CD4-positive, CD25-positive, alpha-beta regulatory T cell (primary cell): Measurements from ENCODE around the gene PACSIN1. TPM values are rescaled to one million over a fixed set of nuclear protein-coding genes. Genes with fewer than 3 reads are reported as not detected.

Experiments used
- ATAC-seq, 2 donors: fragments of 150-1000 bp; cut with Tn5 transposase; one replicate each; pipeline ENCODE4 v1.10.0; 2021; ENCODE audit warnings: low read depth in 2 of 2, moderate number of reproducible peaks in 2 of 2, moderate library complexity in 1 of 2
- DNase-seq, 3 donors: peaks; one replicate each; pipeline versions ENCODE4 v3.0.0 to v3.0.0-alpha.2; 2012 to 2022; ENCODE audit warnings: mixed read lengths in 1 of 3
- H3K27ac ChIP-seq: one replicate; pipeline ENCODE4 v1.7.0; 2013; ENCODE audit warnings: mild to moderate bottlenecking, low read length; ENCODE audit not compliant: insufficient read depth, poor library complexity, severe bottlenecking
- H3K27me3 ChIP-seq: one replicate; pipeline ENCODE4 v1.7.0; 2013; ENCODE audit warnings: low read length; ENCODE audit not compliant: control insufficient read depth, insufficient read depth
- H3K36me3 ChIP-seq: one replicate; pipeline ENCODE4 v1.7.0; 2013; ENCODE audit warnings: mild to moderate bottlenecking, low read length, moderate library complexity; ENCODE audit not compliant: control insufficient read depth, insufficient read depth
- H3K4me1 ChIP-seq: 2 replicates; pipeline ENCODE4 v1.7.0; 2013; ENCODE audit warnings: mild to moderate bottlenecking, low read length; ENCODE audit not compliant: insufficient read depth, control insufficient read depth, poor library complexity, severe bottlenecking
- H3K4me3 ChIP-seq: one replicate; pipeline ENCODE4 v1.7.0; 2013; ENCODE audit warnings: low read depth, mild to moderate bottlenecking, low read length, moderate library complexity
- H3K9me3 ChIP-seq, 2 experiments: 1 replicate in 1 of 2; 2 replicates in 1 of 2; pipeline ENCODE4 v1.7.0; 2013; ENCODE audit warnings: low read length in 2 of 2, mild to moderate bottlenecking in 1 of 2, moderate library complexity in 1 of 2; ENCODE audit not compliant: control insufficient read depth in 2 of 2
- H3K27ac Mint-ChIP-seq, 3 donors: one replicate each; pipeline ENCODE4 v1.8.0; 2020 to 2022; ENCODE audit warnings: mild to moderate bottlenecking in 3 of 3, mixed read lengths in 3 of 3, moderate library complexity in 2 of 3
- H3K27me3 Mint-ChIP-seq: one replicate; pipeline ENCODE4 v1.8.0; 2022; ENCODE audit warnings: mild to moderate bottlenecking, mixed read lengths
- H3K36me3 Mint-ChIP-seq: one replicate; pipeline ENCODE4 v1.8.0; 2020; ENCODE audit warnings: mixed read lengths
- H3K4me1 Mint-ChIP-seq, 4 donors: one replicate each; pipeline ENCODE4 v1.8.0; 2020 to 2022; ENCODE audit warnings: mixed read lengths in 4 of 4, mild to moderate bottlenecking in 1 of 4
- H3K4me3 Mint-ChIP-seq, 4 donors: one replicate each; pipeline ENCODE4 v1.8.0; 2020 to 2022; ENCODE audit warnings: mild to moderate bottlenecking in 4 of 4, mixed read lengths in 4 of 4, moderate library complexity in 3 of 4
- H3K9me3 Mint-ChIP-seq, 7 donors: one replicate each; pipeline ENCODE4 v1.8.0; 2020 to 2022; ENCODE audit warnings: mixed read lengths in 7 of 7, mild to moderate bottlenecking in 3 of 7, moderate library complexity in 2 of 7
- polyA plus RNA-seq, 4 donors: library from polyadenylated mRNA; unstranded; fragments of 300-500 nt; fragmentation: Illumina TruSeq; gene quantifications; one replicate each; pipeline ENCODE4 v1.2.3, GENCODE V29; 2021
- total RNA-seq: library from RNA; stranded (reverse); gene quantifications from one replicate; pipeline ENCODE4 v1.2.3, GENCODE V29; 2022

Gene PACSIN1
- total and polyA plus RNA-seq, 5 donors from 2014 or later, result 0.14 to 1.7 (median 0.38) TPM

DNA sequence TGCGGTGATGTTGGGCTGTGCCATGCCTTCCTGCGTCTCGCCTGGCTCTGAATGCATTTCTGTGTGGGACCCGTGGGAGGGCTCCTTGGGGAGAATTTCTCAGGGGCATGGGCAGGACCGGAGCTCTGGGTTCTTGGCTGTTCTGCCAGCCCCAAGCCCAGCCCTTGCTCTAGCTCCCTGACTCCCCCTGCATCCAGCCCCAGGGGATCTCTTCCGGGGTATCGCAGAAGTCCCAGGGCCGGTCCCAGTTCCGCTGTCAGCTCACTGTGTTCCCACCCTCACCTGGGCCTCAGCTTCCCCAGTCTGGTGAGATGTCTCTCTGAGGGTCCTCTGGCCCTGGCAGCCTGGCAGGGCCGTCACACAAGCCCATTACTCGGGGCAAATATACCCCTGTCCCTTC is 69.8 kb downstream of the PACSIN1 start:
- H3K27ac ChIP-seq, result no peak overlapping the region
- DNase-seq, result no peak
- H3K4me3 ChIP-seq, result no peak overlapping the region
- no peak overlapping the region for H3K4me3 Mint-ChIP-seq
- no peak for ATAC-seq
- no peaks in the 10 kb centered on the region for H3K27me3 Mint-ChIP-seq
- no peaks in the 10 kb centered on the region for H3K9me3 ChIP-seq
- H3K4me1 ChIP-seq, result no peaks in the 10 kb centered on the region
- H3K36me3 ChIP-seq, result no peaks in the 10 kb centered on the region
- no peak overlapping the region for H3K27ac Mint-ChIP-seq
- H3K9me3 Mint-ChIP-seq, result no peaks in the 10 kb centered on the region
- H3K4me1 Mint-ChIP-seq, result no peaks in the 10 kb centered on the region
- H3K27me3 ChIP-seq, result no peaks in the 10 kb centered on the region
- H3K36me3 Mint-ChIP-seq, result no peaks in the 10 kb centered on the region

- H3K36me3 Mint-ChIP-seq, result no peaks in the 10 kb centered on the region
- H3K4me3 ChIP-seq, result no peak overlapping the region
- no peaks in the 10 kb centered on the region for H3K9me3 Mint-ChIP-seq
- no peaks in the 10 kb centered on the region for H3K4me1 Mint-ChIP-seq
- H3K9me3 ChIP-seq, result no peaks in the 10 kb centered on the region
- H3K4me1 ChIP-seq, result no peaks in the 10 kb centered on the region
- H3K36me3 ChIP-seq, result no peaks in the 10 kb centered on the region
- H3K4me3 Mint-ChIP-seq, result no peak overlapping the region
- DNase-seq (no peak), ATAC-seq (no peak)
- no peak overlapping the region for H3K27ac ChIP-seq
- no peak overlapping the region for H3K27ac Mint-ChIP-seq
- H3K27me3 ChIP-seq, result no peaks in the 10 kb centered on the region
- H3K27me3 Mint-ChIP-seq, result no peaks in the 10 kb centered on the region
Observed at GRCh38 chr6:34536251-34536958, 70.5 kb downstream of the PACSIN1 start.

GRCh38 chr6:34536959-34537848 is 71.3 kb downstream of the PACSIN1 start:
- Mint-ChIP-seq H3K4me1 (no peaks in the 10 kb centered on the region), H3K27ac (no peak overlapping the region), H3K36me3 (no peaks in the 10 kb centered on the region), H3K4me3 (no peak overlapping the region), H3K27me3 (no peaks in the 10 kb centered on the region), H3K9me3 (no peaks in the 10 kb centered on the region)
- Histone ChIP-seq H3K36me3 (no peaks in the 10 kb centered on the region), H3K4me1 (no peaks in the 10 kb centered on the region), H3K27ac (no peak overlapping the region), H3K4me3 (no peak overlapping the region), H3K27me3 (no peaks in the 10 kb centered on the region), H3K9me3 (no peaks in the 10 kb centered on the region)
- DNase-seq (no peak), ATAC-seq (no peak)

GRCh38 chr6:34537922-34538550 is 72.2 kb downstream of the PACSIN1 start:
- H3K36me3 Mint-ChIP-seq, result no peaks in the 10 kb centered on the region
- no peaks in the 10 kb centered on the region for H3K27me3 ChIP-seq
- H3K4me3 Mint-ChIP-seq, result no peak overlapping the region

DNA sequence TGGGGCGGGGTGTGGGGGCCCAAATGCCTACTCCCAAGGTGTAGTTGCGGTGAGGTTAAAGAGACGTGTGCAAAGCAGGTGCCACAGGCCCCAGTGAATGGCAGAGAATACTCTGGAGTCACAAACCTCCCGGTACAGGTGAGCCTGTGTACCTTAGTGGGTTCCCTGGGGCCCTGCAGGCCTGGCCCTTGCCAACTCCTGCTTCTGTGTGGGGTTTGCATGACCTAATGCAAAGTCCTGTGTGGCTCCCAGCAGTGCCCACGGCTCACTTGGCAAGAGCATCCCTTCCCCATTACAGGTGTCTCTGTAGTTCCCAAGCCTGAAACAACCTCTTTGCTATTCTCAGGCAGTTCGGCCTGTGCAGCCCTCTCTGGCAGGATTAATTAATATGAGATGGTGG is 72.7 kb downstream of the PACSIN1 start:
- ATAC-seq (no peak), DNase-seq (no peak)
- H3K27ac ChIP-seq, result no peak overlapping the region
- Mint-ChIP-seq H3K36me3 (no peaks in the 10 kb centered on the region), H3K9me3 (no peaks in the 10 kb centered on the region), H3K27ac (no peak overlapping the region), H3K4me1 (no peaks in the 10 kb centered on the region), H3K27me3 (no peaks in the 10 kb centered on the region), H3K4me3 (no peak overlapping the region)
- no peak overlapping the region for H3K4me3 ChIP-seq
- H3K9me3 ChIP-seq, result no peaks in the 10 kb centered on the region
- H3K4me1 ChIP-seq, result no peaks in the 10 kb centered on the region
- H3K27me3 ChIP-seq, result no peaks in the 10 kb centered on the region
- no peaks in the 10 kb centered on the region for H3K36me3 ChIP-seq

More at GRCh38 chr6:34537922-34538550, 72.2 kb downstream of the PACSIN1 start:
- Mint-ChIP-seq H3K27ac (no peak overlapping the region), H3K27me3 (no peaks in the 10 kb centered on the region), H3K9me3 (no peaks in the 10 kb centered on the region), H3K4me1 (no peaks in the 10 kb centered on the region)
- ATAC-seq (no peak), DNase-seq (no peak)
- no peaks in the 10 kb centered on the region for H3K4me1 ChIP-seq
- H3K9me3 ChIP-seq, result no peaks in the 10 kb centered on the region
- no peak overlapping the region for H3K27ac ChIP-seq
- H3K36me3 ChIP-seq, result no peaks in the 10 kb centered on the region
- H3K4me3 ChIP-seq, result no peak overlapping the region

- no peaks in the 10 kb centered on the region for H3K36me3 Mint-ChIP-seq
- Histone ChIP-seq H3K4me1 (no peaks in the 10 kb centered on the region), H3K9me3 (no peaks in the 10 kb centered on the region), H3K27me3 (no peaks in the 10 kb centered on the region), H3K4me3 (no peak overlapping the region), H3K36me3 (no peaks in the 10 kb centered on the region), H3K27ac (no peak overlapping the region)
- ATAC-seq (no peak), DNase-seq (no peak)
- H3K4me3 Mint-ChIP-seq, result no peak overlapping the region
- no peak overlapping the region for H3K27ac Mint-ChIP-seq
- H3K27me3 Mint-ChIP-seq, result no peaks in the 10 kb centered on the region
- H3K9me3 Mint-ChIP-seq, result no peaks in the 10 kb centered on the region
- no peaks in the 10 kb centered on the region for H3K4me1 Mint-ChIP-seq
Observed at GRCh38 chr6:34539181-34539580, 73.3 kb downstream of the PACSIN1 start.

GRCh38 chr6:34540222-34540621 is 74.3 kb downstream of the PACSIN1 start:
- no peak overlapping the region for H3K27ac Mint-ChIP-seq
- no peaks in the 10 kb centered on the region for H3K9me3 Mint-ChIP-seq
- ATAC-seq, result no peak
- no peaks in the 10 kb centered on the region for H3K36me3 Mint-ChIP-seq
- Histone ChIP-seq H3K27ac (no peak overlapping the region), H3K27me3 (no peaks in the 10 kb centered on the region), H3K4me1 (no peaks in the 10 kb centered on the region), H3K4me3 (no peak overlapping the region), H3K36me3 (no peaks in the 10 kb centered on the region), H3K9me3 (no peaks in the 10 kb centered on the region)
- no peak overlapping the region for H3K4me3 Mint-ChIP-seq
- H3K27me3 Mint-ChIP-seq, result no peaks in the 10 kb centered on the region
- DNase-seq, result no peak
- no peaks in the 10 kb centered on the region for H3K4me1 Mint-ChIP-seq
